ENCODE measurements around the gene CCDC188.

DNA sequence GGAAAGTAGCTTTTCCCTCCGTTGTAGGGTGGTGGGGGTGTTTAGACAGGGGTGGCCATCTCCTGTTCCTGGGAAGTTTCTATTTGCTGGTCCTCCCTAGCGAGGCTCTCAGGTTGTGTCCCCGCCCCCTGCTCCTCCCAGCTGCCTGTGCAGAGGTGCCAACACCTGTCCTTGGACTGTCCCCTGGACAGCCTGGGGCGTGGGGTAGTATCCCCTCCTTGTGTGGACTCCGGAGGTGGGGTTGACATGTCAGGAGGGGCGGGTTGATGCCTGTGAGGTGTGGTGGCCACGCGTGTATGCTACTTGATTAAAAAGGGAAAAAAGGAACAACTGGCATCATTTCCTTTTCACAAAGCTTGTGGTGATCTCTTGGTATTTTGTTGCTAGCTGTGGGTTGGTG is 49.2 kb downstream of the CCDC188 start:
- TF ChIP-seq, protein P1, sequence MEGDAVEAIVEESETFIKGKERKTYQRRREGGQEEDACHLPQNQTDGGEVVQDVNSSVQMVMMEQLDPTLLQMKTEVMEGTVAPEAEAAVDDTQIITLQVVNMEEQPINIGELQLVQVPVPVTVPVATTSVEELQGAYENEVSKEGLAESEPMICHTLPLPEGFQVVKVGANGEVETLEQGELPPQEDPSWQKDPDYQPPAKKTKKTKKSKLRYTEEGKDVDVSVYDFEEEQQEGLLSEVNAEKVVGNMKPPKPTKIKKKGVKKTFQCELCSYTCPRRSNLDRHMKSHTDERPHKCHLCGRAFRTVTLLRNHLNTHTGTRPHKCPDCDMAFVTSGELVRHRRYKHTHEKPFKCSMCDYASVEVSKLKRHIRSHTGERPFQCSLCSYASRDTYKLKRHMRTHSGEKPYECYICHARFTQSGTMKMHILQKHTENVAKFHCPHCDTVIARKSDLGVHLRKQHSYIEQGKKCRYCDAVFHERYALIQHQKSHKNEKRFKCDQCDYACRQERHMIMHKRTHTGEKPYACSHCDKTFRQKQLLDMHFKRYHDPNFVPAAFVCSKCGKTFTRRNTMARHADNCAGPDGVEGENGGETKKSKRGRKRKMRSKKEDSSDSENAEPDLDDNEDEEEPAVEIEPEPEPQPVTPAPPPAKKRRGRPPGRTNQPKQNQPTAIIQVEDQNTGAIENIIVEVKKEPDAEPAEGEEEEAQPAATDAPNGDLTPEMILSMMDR (IDR thresholded peaks at IDR 0.05), result no peak
- no peak for TF ChIP-seq POLR2A (IDR thresholded peaks at IDR 0.05)
- TF ChIP-seq EP300 (IDR thresholded peaks at IDR 0.05), result no peak
- no peak for TF ChIP-seq POLR2AphosphoS5 (IDR thresholded peaks at IDR 0.05)
